Measurements from ENCODE around the gene FPR2. TPM values are rescaled to one million over a fixed set of nuclear protein-coding genes. Genes with fewer than 3 reads are reported as not detected.

FPR2 gene
- total and polyA plus RNA-seq, 10 of the 15 experiments (the other 5 are each of a cell fraction or from before 2014, with no cell fraction given), result not detected

GRCh38 chr19:51740356-51740755 is 20.6 kb upstream of the FPR2 start:
- 40% methylated on average over 5 of the region's 5 CpGs for WGBS (ENCODE audit: insufficient coverage, insufficient replicate concordance, low lambda C conversion rate, missing lambda C conversion rate)
- SMC1A ChIA-PET (ENCODE audit: uncharacterized antibody, unreplicated experiment), result no interaction called here
- Histone ChIP-seq H3K27me3 (replicated peaks in 1 of 2; ENCODE audit: control insufficient read depth in 2 of 2, insufficient read depth in 2 of 2, low read length in 1 of 2) (no peaks in the 10 kb centered on the region), H3K9ac (ENCODE audit: control insufficient read depth, insufficient read depth, low read length) (no peak overlapping the region), H3K4me1 (ENCODE audit: control insufficient read depth, insufficient read depth, low read length) (no peaks in the 10 kb centered on the region), H3K4me3 (no peak overlapping the region), H3K27ac (ENCODE audit: control insufficient read depth, insufficient read depth) (no peak overlapping the region), H3K9me3 (replicated peaks; ENCODE audit: control insufficient read depth, insufficient read depth, low read length) (no peaks in the 10 kb centered on the region; the same call in 2 of the 3 replicates), H2AFZ (ENCODE audit: control insufficient read depth, low read depth, low read length) (no peak overlapping the region), H3K4me2 (ENCODE audit: control insufficient read depth, insufficient read depth) (no peak overlapping the region), H3K79me2 (ENCODE audit: control insufficient read depth, insufficient read depth, low read length) (no peaks in the 10 kb centered on the region), H3K36me3 (ENCODE audit: control insufficient read depth in 2 of 2, insufficient read depth in 2 of 2, low read length in 1 of 2) (no peaks in the 10 kb centered on the region), H4K20me1 (ENCODE audit: control insufficient read depth, insufficient read depth) (no peaks in the 10 kb centered on the region)
- RAD21 ChIA-PET (ENCODE audit: unreplicated experiment), result no interaction called here
- intact Hi-C loops (cut with micrococcal nuclease; ENCODE audit: unreplicated experiment) (no loop called here), in situ Hi-C loops (cut with MboI) (no loop called here)
- BruUV-seq (replicated peaks), result no TSS peak
- no peak for TF ChIP-seq TARDBP (IDR thresholded peaks at IDR 0.05; ENCODE audit: borderline replicate concordance)
- FAIRE-seq (no peak), DNase-seq (ENCODE audit: low read depth, low spot score) (no peak), ATAC-seq (no peak)
- CTCF ChIA-PET, result no interaction called here
- POLR2A ChIA-PET, result no interaction called here

DNA sequence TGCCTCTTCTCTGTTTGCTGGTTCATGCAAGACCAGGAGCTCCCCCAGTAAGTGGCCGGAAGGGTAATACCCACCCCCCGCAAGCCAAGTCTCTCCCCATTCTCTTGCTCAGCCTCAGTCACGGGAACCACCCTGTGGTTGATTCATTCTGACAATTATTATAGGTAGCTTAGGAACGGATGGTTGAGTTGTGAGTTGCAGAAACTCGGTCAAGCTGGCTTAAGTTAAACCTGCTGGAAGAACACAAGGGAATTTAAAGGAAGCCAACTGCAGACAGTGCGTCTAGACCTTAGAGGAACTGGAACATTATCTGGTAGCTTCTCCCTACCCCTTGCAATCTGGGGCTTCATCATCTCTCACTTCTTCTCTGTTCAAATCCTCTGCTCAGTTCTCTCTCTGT is 18.2 kb upstream of the FPR2 start:
- WGBS (ENCODE audit: insufficient coverage, insufficient replicate concordance, low lambda C conversion rate, missing lambda C conversion rate), result 17% methylated on average over 6 of the region's 6 CpGs
- Histone ChIP-seq H2AFZ (ENCODE audit: control insufficient read depth, low read depth, low read length) (no peak overlapping the region), H3K27me3 (replicated peaks in 1 of 2; ENCODE audit: control insufficient read depth in 2 of 2, insufficient read depth in 2 of 2, low read length in 1 of 2) (no peaks in the 10 kb centered on the region), H3K9me3 (replicated peaks; ENCODE audit: control insufficient read depth, insufficient read depth, low read length) (no peaks in the 10 kb centered on the region; the same call in 2 of the 3 replicates), H4K20me1 (ENCODE audit: control insufficient read depth, insufficient read depth) (no peaks in the 10 kb centered on the region), H3K36me3 (ENCODE audit: control insufficient read depth in 2 of 2, insufficient read depth in 2 of 2, low read length in 1 of 2) (no peaks in the 10 kb centered on the region), H3K79me2 (ENCODE audit: control insufficient read depth, insufficient read depth, low read length) (no peaks in the 10 kb centered on the region), H3K4me3 (no peak overlapping the region), H3K4me1 (ENCODE audit: control insufficient read depth, insufficient read depth, low read length) (no peaks in the 10 kb centered on the region), H3K4me2 (ENCODE audit: control insufficient read depth, insufficient read depth) (no peak overlapping the region), H3K27ac (ENCODE audit: control insufficient read depth, insufficient read depth) (no peak overlapping the region), H3K9ac (ENCODE audit: control insufficient read depth, insufficient read depth, low read length) (no peak overlapping the region)
- POLR2A ChIA-PET, result interaction anchor here (0.6 kb wide), 2 partner anchors 38 to 464 kb away, joined by 3 to 10 read pairs; no protein-coding TSS in a partner anchor
- TF ChIP-seq RBBP5 (conservative IDR thresholded peaks at IDR 0.05) (no peak), ZNF217 (IDR thresholded peaks at IDR 0.05) (no peak), MTA3 (IDR thresholded peaks at IDR 0.05; ENCODE audit: borderline replicate concordance, low read length) (no peak), JUND (IDR thresholded peaks at IDR 0.05; ENCODE audit: low read depth, low read length) (no peak), RUNX3 (IDR thresholded peaks at IDR 0.05; ENCODE audit: low read length) (no peak)
- TF ChIP-seq, protein P1, sequence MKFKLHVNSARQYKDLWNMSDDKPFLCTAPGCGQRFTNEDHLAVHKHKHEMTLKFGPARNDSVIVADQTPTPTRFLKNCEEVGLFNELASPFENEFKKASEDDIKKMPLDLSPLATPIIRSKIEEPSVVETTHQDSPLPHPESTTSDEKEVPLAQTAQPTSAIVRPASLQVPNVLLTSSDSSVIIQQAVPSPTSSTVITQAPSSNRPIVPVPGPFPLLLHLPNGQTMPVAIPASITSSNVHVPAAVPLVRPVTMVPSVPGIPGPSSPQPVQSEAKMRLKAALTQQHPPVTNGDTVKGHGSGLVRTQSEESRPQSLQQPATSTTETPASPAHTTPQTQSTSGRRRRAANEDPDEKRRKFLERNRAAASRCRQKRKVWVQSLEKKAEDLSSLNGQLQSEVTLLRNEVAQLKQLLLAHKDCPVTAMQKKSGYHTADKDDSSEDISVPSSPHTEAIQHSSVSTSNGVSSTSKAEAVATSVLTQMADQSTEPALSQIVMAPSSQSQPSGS (IDR thresholded peaks at IDR 0.05; ENCODE audit: low read length), result no peak
- TF ChIP-seq, protein P2, sequence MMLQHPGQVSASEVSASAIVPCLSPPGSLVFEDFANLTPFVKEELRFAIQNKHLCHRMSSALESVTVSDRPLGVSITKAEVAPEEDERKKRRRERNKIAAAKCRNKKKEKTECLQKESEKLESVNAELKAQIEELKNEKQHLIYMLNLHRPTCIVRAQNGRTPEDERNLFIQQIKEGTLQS (IDR thresholded peaks at IDR 0.05; ENCODE audit: borderline replicate concordance, extremely low read depth, low read depth, low read length), result no peak
- no peak for ATAC-seq
- no peak for FAIRE-seq
- no TSS peak for BruUV-seq (replicated peaks)
- DNase-seq (ENCODE audit: low read depth, low spot score), result no peak
- in situ Hi-C loops (cut with MboI), result no loop called here
- RAD21 ChIA-PET (ENCODE audit: unreplicated experiment), result interaction anchor here (0.6 kb wide), 1 partner anchor 38 kb away, joined by 6 read pairs; no protein-coding TSS in a partner anchor
- SMC1A ChIA-PET (ENCODE audit: uncharacterized antibody, unreplicated experiment), result no interaction called here
- intact Hi-C loops (cut with micrococcal nuclease; ENCODE audit: unreplicated experiment), result no loop called here
- CTCF ChIA-PET, result no interaction called here

Measured in GM12878 (cell line).